Activated CD8-positive, alpha-beta memory T cell treated with anti-CD3 and anti-CD28 coated beads for 36 hours (primary cell): ENCODE data around the gene SLC39A11. TPM values are rescaled to one million over a fixed set of nuclear protein-coding genes. Genes with fewer than 3 reads are reported as not detected.

Source experiments
- CTCF ChIA-PET: fragments of 350-600 bp; sonication (Branson Sonifier 250); formaldehyde crosslinking; loops from one replicate; lab custom pipeline; 2021; ENCODE audit warnings: antibody characterized with exemption; lab: Charles Lee
- POLR2A ChIA-PET: fragments of 350-600 bp; sonication (Branson Sonifier 250); formaldehyde crosslinking; loops from one replicate; lab custom pipeline; 2021; ENCODE audit warnings: antibody characterized with exemption; lab: Charles Lee
- total RNA-seq, 2 experiments: library from RNA; stranded (reverse); gene quantifications; one replicate each; pipeline ENCODE4 v1.2.3, GENCODE V29; 2021

SLC39A11 gene
- total RNA-seq, 2 experiments from 2014 or later: 16.1 to 17.2 TPM

DNA sequence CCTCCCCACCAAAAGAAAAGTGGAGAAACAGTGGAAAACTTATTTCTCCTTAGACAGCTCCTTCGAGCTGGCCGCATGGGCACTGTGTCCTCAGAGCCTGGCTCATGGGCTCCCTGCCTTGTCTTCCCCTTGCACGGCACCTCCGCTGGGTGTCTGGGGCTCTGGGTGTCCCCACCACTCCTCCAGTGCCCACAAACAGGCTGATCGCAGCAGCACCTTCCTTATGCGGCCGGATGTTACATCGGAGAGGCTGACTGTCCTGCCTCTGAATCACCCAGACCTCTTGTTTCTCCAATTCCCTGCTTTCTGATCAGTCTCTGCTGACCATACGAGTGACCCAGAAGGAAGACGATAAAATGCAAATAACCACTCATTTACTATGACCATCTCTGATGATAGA, 121.7 kb downstream of the SLC39A11 start:
- CTCF ChIA-PET: no interaction called here
- POLR2A ChIA-PET: no interaction called here

GRCh38 chr17:72970246-72970645, 122.2 kb downstream of the SLC39A11 start:
- ChIA-PET CTCF (no interaction called here), POLR2A (no interaction called here)

- ChIA-PET POLR2A (no interaction called here), CTCF (no interaction called here)
Measured at GRCh38 chr17:72969293-72969906, 123.1 kb downstream of the SLC39A11 start.

- CTCF ChIA-PET: no interaction called here
- POLR2A ChIA-PET: no interaction called here
Measured at GRCh38 chr17:72968798-72969197, 123.7 kb downstream of the SLC39A11 start.

DNA sequence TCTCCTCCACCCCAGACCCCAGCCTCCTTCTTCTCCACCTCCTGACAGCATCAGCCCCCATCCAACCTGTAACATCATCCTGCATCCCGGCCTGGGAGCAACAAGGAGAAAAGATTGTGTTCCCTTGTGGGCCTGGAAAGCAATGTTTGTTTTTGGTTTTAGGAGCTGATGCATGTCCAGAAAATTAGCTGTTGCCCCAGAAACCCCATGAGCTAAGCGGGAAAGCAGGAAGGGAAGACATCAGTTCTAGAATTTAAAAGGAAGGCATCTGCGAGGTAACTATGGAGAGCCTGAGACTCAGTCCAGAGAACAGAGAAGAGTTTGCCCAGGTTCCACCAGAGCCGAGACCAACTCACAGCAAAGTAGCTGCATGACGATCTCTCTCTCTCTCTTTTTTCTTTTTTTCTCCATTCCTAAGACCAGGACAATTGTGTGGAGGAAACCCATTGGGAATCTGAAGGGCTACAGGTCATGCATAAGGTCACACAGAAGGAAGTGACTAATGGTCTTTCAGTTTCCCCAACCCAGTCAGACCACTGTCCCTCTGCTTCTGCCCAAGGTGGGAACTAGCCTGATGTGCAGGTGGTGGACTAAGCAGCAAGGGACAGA, 124.4 kb downstream of the SLC39A11 start:
- CTCF ChIA-PET: no interaction called here
- POLR2A ChIA-PET: no interaction called here

DNA sequence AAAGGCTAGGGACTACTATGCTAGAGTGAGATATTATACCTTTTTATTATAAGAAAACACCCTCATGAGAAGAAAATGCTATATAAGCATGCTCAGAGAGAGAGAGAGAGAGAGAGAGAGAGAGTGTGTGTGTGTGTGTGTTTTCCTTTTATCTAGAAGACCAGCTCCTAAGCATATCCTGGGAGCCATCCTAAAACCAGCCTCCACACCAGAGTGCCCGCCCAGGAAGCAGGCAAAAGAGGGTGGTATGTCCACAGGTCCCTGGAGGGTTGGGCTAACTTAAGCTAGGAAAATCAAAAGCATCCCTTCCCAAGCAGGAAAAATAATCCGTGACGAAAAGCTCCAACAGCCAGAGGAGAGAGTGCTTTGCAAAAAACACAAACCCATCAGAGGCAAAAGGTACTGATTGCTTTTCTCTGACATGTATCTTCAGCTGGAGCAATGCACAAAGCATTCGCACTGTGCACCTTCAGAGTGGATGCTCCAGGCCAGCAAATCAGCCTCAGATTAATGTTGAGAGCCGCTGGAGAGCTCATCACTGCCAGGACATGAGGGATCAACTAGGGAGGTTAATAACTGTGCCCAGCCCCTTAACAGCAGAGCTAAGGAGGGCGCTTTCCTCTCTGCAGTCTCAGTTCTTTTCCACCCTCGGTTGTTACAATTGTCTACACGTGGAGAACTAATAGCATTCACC, 125.1 kb downstream of the SLC39A11 start:
- ChIA-PET CTCF (no interaction called here), POLR2A (no interaction called here)

GRCh38 chr17:72962106-72962505, 130.4 kb downstream of the SLC39A11 start:
- POLR2A ChIA-PET: no interaction called here
- CTCF ChIA-PET: interaction anchor here (0.9 kb wide), 1 partner anchor 24 kb away, joined by 4 read pairs; no protein-coding TSS in a partner anchor

GRCh38 chr17:72955391-72956140, 136.9 kb downstream of the SLC39A11 start:
- CTCF ChIA-PET: interaction anchor here (0.7 kb wide), 1 partner anchor 1257 kb away, joined by 3 read pairs; no protein-coding TSS in a partner anchor
- POLR2A ChIA-PET: no interaction called here

GRCh38 chr17:72954579-72954978, 137.9 kb downstream of the SLC39A11 start:
- POLR2A ChIA-PET: no interaction called here
- CTCF ChIA-PET: no interaction called here

DNA sequence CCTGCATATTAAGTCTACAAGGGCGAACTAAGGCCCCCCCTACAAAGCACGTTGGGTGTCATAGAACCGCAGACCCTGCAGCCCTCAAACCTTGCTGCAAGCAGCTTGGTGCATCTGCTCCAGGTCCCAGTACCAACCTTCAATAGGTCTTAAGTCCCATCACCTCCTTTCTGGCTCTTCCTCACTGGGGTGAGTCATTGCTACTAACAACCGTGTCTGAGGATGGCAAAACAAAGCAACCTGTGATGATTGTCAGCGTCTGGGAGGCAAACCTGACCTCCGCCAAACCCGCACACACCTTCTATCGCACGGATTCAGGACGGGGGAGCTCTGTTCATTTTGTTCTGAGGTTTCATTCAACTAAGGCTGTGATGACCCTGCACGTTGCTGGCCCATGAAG, 138.9 kb downstream of the SLC39A11 start:
- ChIA-PET CTCF (no interaction called here), POLR2A (no interaction called here)

- ChIA-PET POLR2A (no interaction called here), CTCF (no interaction called here)
Measured at GRCh38 chr17:72952641-72953315, 139.7 kb downstream of the SLC39A11 start.

DNA sequence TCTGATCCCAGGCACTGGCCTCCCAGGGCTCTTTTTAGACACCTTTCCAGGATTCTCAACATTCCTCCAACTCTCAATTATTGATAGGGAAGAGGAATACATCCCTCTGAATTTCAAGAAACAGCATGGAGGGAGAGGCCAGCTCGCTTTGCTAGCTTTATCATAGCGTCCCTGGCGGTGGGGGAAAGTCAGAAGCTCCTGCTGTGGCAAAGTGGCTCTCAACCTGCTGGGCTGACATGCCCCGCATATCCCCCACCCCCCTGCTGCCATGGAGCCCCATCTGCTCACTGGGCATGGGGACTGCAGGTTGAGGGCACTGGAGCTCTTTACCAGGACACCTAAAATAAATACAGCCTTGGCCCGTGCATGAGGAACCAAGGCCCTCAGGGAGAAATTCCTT, 140.3 kb downstream of the SLC39A11 start:
- ChIA-PET CTCF (no interaction called here), POLR2A (no interaction called here)

DNA sequence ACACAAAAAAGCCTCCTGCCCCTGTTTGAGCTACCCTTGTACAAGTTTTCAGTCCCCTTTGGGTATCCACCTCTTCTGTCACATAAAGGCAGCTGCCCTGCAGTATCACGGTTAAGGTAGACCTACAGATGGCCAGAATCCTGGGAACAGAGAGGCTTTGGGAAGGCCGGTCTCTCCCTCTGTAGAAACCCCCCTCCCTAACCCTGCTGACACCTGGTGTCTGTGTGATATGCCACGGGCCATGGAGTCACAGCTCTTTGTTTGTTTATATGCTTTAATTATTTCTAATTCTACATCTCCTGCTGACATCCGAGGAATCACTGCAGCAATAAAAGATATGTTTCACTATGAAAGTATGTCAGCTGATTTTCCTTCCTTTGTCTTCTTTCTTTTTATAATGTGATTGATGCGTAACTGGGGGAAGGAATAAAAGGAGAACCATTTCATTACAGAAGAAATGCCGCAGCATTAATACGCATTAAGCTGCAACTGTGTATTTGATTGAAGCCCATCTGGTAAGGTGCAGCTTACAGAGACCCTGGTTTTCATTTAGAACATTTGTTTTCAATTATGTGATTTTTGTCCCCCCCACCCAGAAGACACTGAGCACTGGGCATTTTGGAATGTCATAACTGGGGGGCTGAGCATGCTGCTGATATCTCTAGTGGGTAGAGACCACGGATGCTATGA, 142.1 kb downstream of the SLC39A11 start:
- CTCF ChIA-PET: no interaction called here
- POLR2A ChIA-PET: no interaction called here

DNA sequence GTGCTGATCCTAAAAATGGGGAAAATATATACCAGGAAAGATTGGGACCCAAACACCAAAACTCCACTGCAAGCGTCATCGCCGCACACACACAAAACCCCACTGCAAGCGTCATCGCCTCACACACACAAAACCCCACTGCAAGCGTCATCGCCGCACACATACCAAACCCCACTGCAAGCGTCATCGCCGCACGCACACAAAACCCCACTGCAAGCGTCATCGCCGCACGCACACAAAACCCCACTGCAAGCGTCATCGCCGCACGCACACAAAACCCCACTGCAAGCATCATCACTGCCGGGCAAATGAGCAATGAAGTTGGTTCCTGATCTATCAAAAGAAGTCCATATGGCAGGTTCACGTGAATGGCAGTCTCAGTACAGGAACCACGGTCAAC, 144.4 kb downstream of the SLC39A11 start:
- CTCF ChIA-PET: no interaction called here
- POLR2A ChIA-PET: no interaction called here

GRCh38 chr17:72947475-72947874, 145.0 kb downstream of the SLC39A11 start:
- CTCF ChIA-PET: no interaction called here
- POLR2A ChIA-PET: no interaction called here

DNA sequence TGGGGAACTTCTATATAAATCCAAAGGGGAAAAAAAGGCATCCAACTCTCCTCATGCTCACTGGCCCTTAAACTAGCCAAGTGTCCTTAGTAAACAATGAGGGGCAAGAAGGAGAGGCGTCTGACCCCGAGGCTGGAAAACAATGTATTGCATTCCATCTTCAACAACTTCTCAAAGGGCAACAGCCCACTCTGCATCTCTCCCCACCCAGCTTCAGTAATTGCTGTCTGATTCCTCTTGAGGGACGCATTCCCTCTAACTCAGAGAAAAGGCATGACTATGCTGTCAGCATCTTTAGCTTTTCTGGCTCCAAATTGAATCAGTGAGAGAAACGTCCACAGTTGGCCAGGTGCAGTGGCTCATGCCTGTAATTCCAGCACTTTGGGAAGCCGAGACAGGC, 145.8 kb downstream of the SLC39A11 start:
- ChIA-PET CTCF (no interaction called here), POLR2A (no interaction called here)

GRCh38 chr17:72946156-72946555, 146.3 kb downstream of the SLC39A11 start:
- ChIA-PET CTCF (no interaction called here), POLR2A (no interaction called here)

GRCh38 chr17:72945473-72945872, 147.0 kb downstream of the SLC39A11 start:
- ChIA-PET CTCF (no interaction called here), POLR2A (no interaction called here)
